Left ventricle myocardium inferior (tissue), 1 donor: Measurements from ENCODE around the gene CATSPERD. TPM values are rescaled to one million over a fixed set of nuclear protein-coding genes. Genes with fewer than 3 reads are reported as not detected.
"Not testable (repeated sequence)": the region's sequence is repeated elsewhere in the genome, so short reads cannot be mapped to it uniquely, and the experiment has no call there.

Experiments used
- DNase-seq: peaks from one replicate; pipeline ENCODE4 v3.0.0-alpha.2; 2020
- H3K27ac ChIP-seq: fragments of 200-600 bp; replicated peaks from 2 replicates; pipeline ENCODE4 v1.8.0; 2021
- H3K27me3 ChIP-seq: fragments of 200-600 bp; 2 replicates; pipeline ENCODE4 v1.8.0; 2021; ENCODE audit warnings: low read depth
- H3K36me3 ChIP-seq: fragments of 200-600 bp; 2 replicates; pipeline ENCODE4 v1.8.0; 2021
- H3K4me1 ChIP-seq: fragments of 200-600 bp; 2 replicates; pipeline ENCODE4 v1.8.0; 2021
- H3K4me3 ChIP-seq: fragments of 200-600 bp; 2 replicates; pipeline ENCODE4 v1.8.0; 2021; ENCODE audit warnings: mild to moderate bottlenecking, moderate library complexity
- H3K9me3 ChIP-seq: fragments of 200-600 bp; replicated peaks from 2 replicates; pipeline ENCODE4 v1.8.0; 2021
- CTCF ChIP-seq: fragments of 200-600 bp; IDR thresholded peaks from 2 replicates; pipeline ENCODE4 v1.8.0; 2021; ENCODE audit warnings: antibody characterized with exemption, mild to moderate bottlenecking, borderline replicate concordance
- intact Hi-C: fragments of 100-400 bp; cut with micrococcal nuclease; formaldehyde crosslinking; loops from one replicate; pipeline ENCODE4 v1.11.0; 2022
- total RNA-seq: library from RNA; stranded (reverse); fragmentation: NEBNext Ultra II Directional; extraction: Animal tissue kit (Norgen Biotek cat#: 25700); gene quantifications from one replicate; pipeline ENCODE4 v1.2.1, GENCODE V29; 2021
- donor health status: DM: no; HTN: yes; CAD: no; lungs with severe emphysema.

The CATSPERD gene
- total RNA-seq, 1 donor from 2014 or later = not detected

DNA sequence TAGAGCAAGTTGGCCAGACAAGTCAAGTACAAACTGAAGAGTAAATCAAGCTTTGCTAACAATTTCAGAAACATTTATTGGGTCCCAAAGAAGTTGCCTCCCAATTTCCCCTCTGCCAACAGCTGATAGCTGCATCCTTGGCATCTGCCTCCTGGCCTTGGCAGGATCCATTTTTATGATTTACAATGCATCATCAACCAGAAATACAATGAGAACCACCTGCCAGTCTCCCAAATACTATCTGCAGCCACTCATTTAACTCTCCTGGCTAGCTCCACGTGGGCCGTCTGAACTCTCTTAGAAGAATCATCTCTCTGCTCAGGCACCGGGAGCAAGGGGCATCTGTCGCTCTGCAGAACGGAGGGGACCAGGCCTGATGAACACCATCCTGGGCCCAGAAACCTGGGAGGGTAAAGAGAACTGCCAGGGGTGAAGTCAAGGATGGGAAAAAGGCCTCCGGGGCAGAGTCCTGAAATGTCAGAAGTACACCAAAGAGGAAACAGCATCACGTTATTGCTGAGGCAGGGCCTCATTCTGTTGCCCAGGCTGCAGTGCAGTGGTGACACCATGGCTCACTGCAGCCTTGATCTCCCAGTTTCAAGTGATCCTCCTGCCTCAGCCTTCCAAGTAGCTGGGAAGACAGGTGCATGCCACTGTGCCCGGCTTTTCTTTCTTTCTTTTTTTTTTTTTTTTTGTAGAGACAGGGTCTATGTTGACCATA, 3.1 kb upstream of the CATSPERD start:
- Histone ChIP-seq H3K36me3 (peaks cover 19% of the 10 kb centered on the region), H3K4me1 (peaks cover 53% of the 10 kb centered on the region), H3K27ac (peak overlapping the region; percentile 100), H3K9me3 (no peaks in the 10 kb centered on the region), H3K4me3 (no peak overlapping the region), H3K27me3 (no peaks in the 10 kb centered on the region)
- TF ChIP-seq CTCF = no peak
- intact Hi-C loops = no loop called here
- no peak for DNase-seq

GRCh38 chr19:5718037-5718578, 2.3 kb upstream of the CATSPERD start:
- Histone ChIP-seq H3K27ac (peak overlapping the region; percentile 100), H3K4me3 (peak overlapping the region; percentile 98), H3K27me3 (no peaks in the 10 kb centered on the region), H3K4me1 (peaks cover 53% of the 10 kb centered on the region), H3K9me3 (no peaks in the 10 kb centered on the region), H3K36me3 (peaks cover 12% of the 10 kb centered on the region)
- intact Hi-C loops = no loop called here
- DNase-seq = no peak
- no peak for TF ChIP-seq CTCF

- no peak for DNase-seq
- Histone ChIP-seq H3K4me3 (peak overlapping the region; percentile 98), H3K4me1 (peaks cover 53% of the 10 kb centered on the region), H3K27me3 (no peaks in the 10 kb centered on the region), H3K9me3 (no peaks in the 10 kb centered on the region), H3K27ac (peak overlapping the region; percentile 100), H3K36me3 (peaks cover 6% of the 10 kb centered on the region)
- intact Hi-C loops = no loop called here
- no peak for TF ChIP-seq CTCF
Measured at GRCh38 chr19:5718579-5719273, 1.7 kb upstream of the CATSPERD start.

GRCh38 chr19:5719274-5719960, 1.0 kb upstream of the CATSPERD start:
- no peaks in the 10 kb centered on the region for H3K9me3 ChIP-seq
- H3K36me3 ChIP-seq = peaks cover 4% of the 10 kb centered on the region
- TF ChIP-seq CTCF = no peak
- H3K27me3 ChIP-seq = no peaks in the 10 kb centered on the region
- DNase-seq = no peak
- peak overlapping the region; percentile 100 for H3K27ac ChIP-seq
- peaks cover 49% of the 10 kb centered on the region for H3K4me1 ChIP-seq
- H3K4me3 ChIP-seq = peak overlapping the region; percentile 98
- intact Hi-C loops = no loop called here

- Histone ChIP-seq H3K9me3 (peaks cover 27% of the 10 kb centered on the region), H3K27me3 (peaks cover 3% of the 10 kb centered on the region), H3K36me3 (no peaks in the 10 kb centered on the region), H3K4me1 (no peaks in the 10 kb centered on the region), H3K27ac (no peak overlapping the region), H3K4me3 (no peak overlapping the region)
- intact Hi-C loops = no loop called here
- no peak for TF ChIP-seq CTCF
- DNase-seq = no peak
Measured at GRCh38 chr19:5727453-5728050, 7.1 kb downstream of the CATSPERD start.

- H3K4me1 ChIP-seq, H3K36me3 ChIP-seq, DNase-seq, H3K4me3 ChIP-seq, intact Hi-C loops, H3K27ac ChIP-seq: not testable (repeated sequence)
- Histone ChIP-seq H3K9me3 (peaks cover 27% of the 10 kb centered on the region), H3K27me3 (peaks cover 10% of the 10 kb centered on the region)
Measured at GRCh38 chr19:5733172-5733571, 12.7 kb downstream of the CATSPERD start.
